PC-9 (cell line): ENCODE data around the gene ERMP1.

Source experiments
- EZH2 ChIP-seq: fragments of 200-600 bp; sonication (generic); IDR thresholded peaks from 2 replicates; pipeline ENCODE4 v1.8.0; 2017; ENCODE audit warnings: antibody characterized with exemption, low read depth
- TF ChIP-seq, protein P1 (sequence below): fragments of 200-600 bp; sonication (generic); conservative IDR thresholded peaks from 2 replicates; pipeline ENCODE4 v1.6.1; 2017; ENCODE audit warnings: mixed run types, antibody characterized with exemption, mild to moderate bottlenecking, moderate library complexity

DNA sequence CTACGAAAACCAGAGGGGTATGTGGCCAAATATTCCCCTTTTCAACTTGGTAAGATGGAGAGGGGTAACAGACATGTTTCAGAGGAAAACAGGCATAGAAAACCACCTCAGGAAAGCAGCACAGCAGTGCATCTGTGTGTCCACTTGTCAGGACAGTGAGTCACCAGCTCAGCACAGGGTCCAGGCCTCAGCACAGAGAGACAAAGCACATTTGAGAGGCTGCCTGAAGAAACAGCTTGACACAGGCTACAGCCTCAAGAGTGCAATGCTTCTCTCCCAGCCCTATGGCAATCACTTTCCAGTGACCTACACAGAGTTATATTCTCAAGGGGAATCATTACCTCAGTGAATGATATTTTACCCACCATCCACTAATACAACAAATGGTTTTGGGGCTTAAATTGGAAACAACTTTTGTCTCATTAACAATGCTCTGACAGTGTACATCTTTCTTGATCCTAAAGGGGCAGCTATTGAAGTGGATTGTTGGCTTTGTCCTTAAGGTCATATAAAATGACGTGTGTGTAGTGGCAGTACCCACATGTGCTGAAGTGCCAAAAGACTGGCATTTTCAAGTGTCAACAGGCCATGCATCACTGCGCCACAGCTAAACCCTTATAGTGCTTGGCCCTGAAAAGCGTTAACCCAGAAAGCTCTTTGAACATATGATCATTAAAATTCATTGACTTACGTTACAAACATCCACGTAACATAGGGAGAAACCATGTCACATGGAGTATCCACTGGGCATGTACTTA lies 46.4 kb downstream of the ERMP1 start:
- TF ChIP-seq, protein P1, sequence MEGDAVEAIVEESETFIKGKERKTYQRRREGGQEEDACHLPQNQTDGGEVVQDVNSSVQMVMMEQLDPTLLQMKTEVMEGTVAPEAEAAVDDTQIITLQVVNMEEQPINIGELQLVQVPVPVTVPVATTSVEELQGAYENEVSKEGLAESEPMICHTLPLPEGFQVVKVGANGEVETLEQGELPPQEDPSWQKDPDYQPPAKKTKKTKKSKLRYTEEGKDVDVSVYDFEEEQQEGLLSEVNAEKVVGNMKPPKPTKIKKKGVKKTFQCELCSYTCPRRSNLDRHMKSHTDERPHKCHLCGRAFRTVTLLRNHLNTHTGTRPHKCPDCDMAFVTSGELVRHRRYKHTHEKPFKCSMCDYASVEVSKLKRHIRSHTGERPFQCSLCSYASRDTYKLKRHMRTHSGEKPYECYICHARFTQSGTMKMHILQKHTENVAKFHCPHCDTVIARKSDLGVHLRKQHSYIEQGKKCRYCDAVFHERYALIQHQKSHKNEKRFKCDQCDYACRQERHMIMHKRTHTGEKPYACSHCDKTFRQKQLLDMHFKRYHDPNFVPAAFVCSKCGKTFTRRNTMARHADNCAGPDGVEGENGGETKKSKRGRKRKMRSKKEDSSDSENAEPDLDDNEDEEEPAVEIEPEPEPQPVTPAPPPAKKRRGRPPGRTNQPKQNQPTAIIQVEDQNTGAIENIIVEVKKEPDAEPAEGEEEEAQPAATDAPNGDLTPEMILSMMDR: no peak
- TF ChIP-seq EZH2: no peak
